Heart right ventricle (tissue), 16 donors: ENCODE data around the gene OR6Q1. TPM values are rescaled to one million over a fixed set of nuclear protein-coding genes. Genes with fewer than 3 reads are reported as not detected.

ENCODE experiments used
- ATAC-seq, 8 donors: fragments of 200-7000 bp; cut with Tn5 transposase; one replicate each; pipeline ENCODE4 v1.9.1; 2020; ENCODE audit warnings: mild to moderate bottlenecking in 8 of 8, moderate library complexity in 8 of 8, moderate number of reproducible peaks in 1 of 8
- DNase-seq, 2 donors: peaks; one replicate each; pipeline ENCODE4 v3.0.0-alpha.2; 2020
- H3K27ac ChIP-seq, 10 donors: fragments of 200-600 bp; sonication (generic) in 2 of 10; one replicate each; pipeline versions ENCODE4 v1.5.0 to v1.8.0; 2020 to 2022; ENCODE audit warnings: mild to moderate bottlenecking in 3 of 10
- H3K27me3 ChIP-seq, 7 donors: fragments of 200-600 bp; one replicate each; pipeline ENCODE4 v1.8.0; 2021 to 2022; ENCODE audit warnings: mild to moderate bottlenecking in 2 of 7
- H3K36me3 ChIP-seq, 9 donors: fragments of 200-600 bp; sonication (generic) in 1 of 9; one replicate each; pipeline versions ENCODE4 v1.5.0 to v1.8.0; 2020 to 2022; ENCODE audit warnings: mild to moderate bottlenecking in 2 of 9
- H3K4me1 ChIP-seq, 9 donors: fragments of 200-600 bp; sonication (generic) in 1 of 9; one replicate each; pipeline versions ENCODE4 v1.5.0 to v1.8.0; 2020 to 2022; ENCODE audit warnings: mild to moderate bottlenecking in 4 of 9
- H3K4me3 ChIP-seq, 10 donors: fragments of 200-600 bp; sonication (generic) in 2 of 10; one replicate each; pipeline versions ENCODE4 v1.5.0 to v1.8.0; 2020 to 2022; ENCODE audit warnings: mild to moderate bottlenecking in 7 of 10, moderate library complexity in 2 of 10
- H3K9me3 ChIP-seq, 11 donors: fragments of 200-600 bp in 10 of 11; sonication (generic) in 2 of 11; one replicate each; pipeline versions ENCODE4 v1.5.0 to v1.8.0; 2013 to 2022; ENCODE audit warnings: mild to moderate bottlenecking in 2 of 11, control low read depth in 1 of 11, moderate library complexity in 1 of 11
- CTCF ChIP-seq, 9 donors: fragments of 200-600 bp; sonication (generic) in 2 of 9; IDR thresholded peaks; one replicate each; pipeline versions ENCODE4 v1.5.0 to v1.8.0; 2021 to 2022; ENCODE audit warnings: antibody characterized with exemption in 9 of 9, mild to moderate bottlenecking in 5 of 9, moderate library complexity in 1 of 9
- WGBS, 2 donors: extraction: QIAGEN DNeasy Blood & Tissue Kit; methylation state at CpG; one replicate each; pipeline ENCODE4 v1.1.7; 2013; ENCODE audit warnings: inconsistent platforms in 1 of 2; 5-methylcytosine and 5-hydroxymethylcytosine counted together
- intact Hi-C, 10 donors: fragments of 100-400 bp; cut with DNase I; formaldehyde crosslinking; loops; one replicate each; pipeline versions ENCODE4 v1.11.1 to v1.14.2; 2022
- polyA plus RNA-seq, 2 donors: library from polyadenylated mRNA; stranded (reverse); fragments of 200-250 nt; gene quantifications; one replicate each; pipeline ENCODE4 v1.2.3, GENCODE V29; 2013
- total RNA-seq, 10 donors: library from RNA; stranded (reverse); fragmentation: NEBNext Ultra II Directional in 3 of 10; extraction: Animal tissue kit (Norgen Biotek cat#: 25700) in 3 of 10; gene quantifications; one replicate each; pipeline versions ENCODE4 v1.2.1 to v1.2.4, GENCODE V29; 2021 to 2023
- donor health status: Arrhythmogenic right ventricular cardiomyopathy.
- donor health status: ischemic (EF 13 %, LVEDD 7.1; RV severe dilation, severe dysfunction).
- donor health status: healthy with polysubstance abuse.
- donor health status: DM: no; HTN: yes; CAD: no.
- donor health status: DM: no; HTN: no; CAD: no.
- donor health status: ischemic (EF 25% LVEDD 6.9; RV normal size, moderate dysfunction).
- donor health status: ischemic (EF 25% LVEDD 5.7; RV mildly dilated, moderate dysfunction).
- donor health status: healthy.
- donor health status: DM: yes; HTN: yes; CAD: no.
- donor health status: Ischemic cardiomyopathy.
- donor health status: ischemic (EF 35%, LVEDD 5.7; RV mildly dilated, moderate dysfunction).
- donor health status: nonischemic (EF 11% LVEDD 7.7; RV severe dilation, severe dysfunction).
- donor health status: DM: yes; HTN: yes; CAD: no.
- donor health status: PGD.
- donor health status: ischemic (EF 29% LVEDD 5.4; RV normal size, mild dysfunction).
- donor health status: nonischemic (EF 23%, LVEDD 6.1; RV moderate dilation, normal function).

OR6Q1 gene
- total and polyA plus RNA-seq, 12 donors, result not detected

GRCh38 chr11:58000699-58001098 is 30.1 kb upstream of the OR6Q1 start:
- intact Hi-C loops, result loop anchor here in 1 of 10 donors (5.0 kb wide), 1 partner anchor 287 kb away; no protein-coding TSS in a partner anchor
- TF ChIP-seq CTCF (IDR thresholded peaks at IDR 0.05), result no peak
- 65 to 71% methylated on average over 5 of the region's 5 CpGs for WGBS, 2 donors
- H3K27ac ChIP-seq, result no peak overlapping the region
- DNase-seq (no peak), ATAC-seq (no peak)
- H3K4me1 ChIP-seq, result peaks cover 0 to 36% (median 0%) of the 10 kb centered on the region in 9 donors
- no peak overlapping the region for H3K4me3 ChIP-seq
- H3K9me3 ChIP-seq, result peaks cover 0 to 12% (median 0%) of the 10 kb centered on the region in 11 donors
- no peaks in the 10 kb centered on the region for H3K27me3 ChIP-seq
- H3K36me3 ChIP-seq, result no peaks in the 10 kb centered on the region

DNA sequence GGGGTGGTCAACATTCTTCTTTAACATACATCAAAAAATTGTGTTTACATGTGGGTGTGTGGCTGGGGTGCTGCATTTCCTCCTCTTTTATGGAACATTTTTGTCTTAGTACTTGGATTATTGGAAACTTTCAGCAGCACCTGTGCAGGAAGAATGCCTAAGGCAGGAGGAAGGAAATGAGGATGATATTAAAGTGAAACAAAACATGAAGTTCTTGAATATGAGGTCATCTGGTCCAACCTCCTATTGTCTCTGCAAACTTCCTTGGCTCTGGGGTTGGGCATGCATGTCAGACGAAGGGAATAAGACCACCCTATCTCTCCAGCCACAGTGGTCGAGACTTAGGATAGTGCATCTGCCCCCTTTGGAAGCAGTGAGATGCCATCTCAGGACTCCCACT is 27.7 kb upstream of the OR6Q1 start:
- Histone ChIP-seq H3K4me1 (peaks cover 0 to 36% (median 0%) of the 10 kb centered on the region in 9 donors), H3K36me3 (no peaks in the 10 kb centered on the region), H3K4me3 (no peak overlapping the region), H3K27me3 (no peaks in the 10 kb centered on the region), H3K27ac (peak overlapping the region; percentile 40 to 89 (median 71)), H3K9me3 (peaks cover 0 to 9% (median 0%) of the 10 kb centered on the region in 11 donors)
- DNase-seq (no peak), ATAC-seq (peak in 5 of 8 donors; percentile 27 to 52 (median 48))
- intact Hi-C loops, result loop anchor here in 1 of 10 donors (2.0 to 5.0 kb wide), 2 partner anchors 66 to 284 kb away; no protein-coding TSS in a partner anchor
- 46% methylated on average over 2 of the region's 2 CpGs for WGBS, 2 donors
- TF ChIP-seq CTCF (IDR thresholded peaks at IDR 0.05), result no peak

DNA sequence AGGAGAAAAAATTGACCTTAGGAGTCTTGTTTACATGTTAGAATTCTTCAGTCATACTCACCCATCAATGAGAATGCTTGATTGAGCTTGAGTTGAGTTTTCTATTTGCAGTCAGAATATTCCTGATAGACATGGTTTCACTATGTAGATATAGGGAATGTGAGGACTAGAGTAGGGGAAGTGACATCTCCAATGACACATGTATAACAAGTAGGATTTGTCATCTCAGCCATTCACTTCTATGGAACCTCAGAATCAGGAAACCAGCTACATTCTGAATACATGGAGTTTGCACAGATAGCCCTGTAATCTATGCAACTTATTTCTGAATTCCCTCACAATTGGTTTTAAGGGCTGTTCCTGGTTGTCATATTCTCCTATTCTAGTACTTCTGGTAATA is 27.2 kb upstream of the OR6Q1 start:
- Histone ChIP-seq H3K4me3 (no peak overlapping the region), H3K4me1 (peaks cover 0 to 36% (median 0%) of the 10 kb centered on the region in 9 donors), H3K27ac (peak overlapping the region; percentile 40 to 89 (median 71)), H3K9me3 (peaks cover 0 to 9% (median 0%) of the 10 kb centered on the region in 11 donors), H3K36me3 (no peaks in the 10 kb centered on the region), H3K27me3 (no peaks in the 10 kb centered on the region)
- DNase-seq, result no peak
- ATAC-seq, result peak in 1 of 8 donors; percentile 38
- intact Hi-C loops, result loop anchor here in 1 of 10 donors (2.0 to 5.0 kb wide), 2 partner anchors 67 to 284 kb away; no protein-coding TSS in a partner anchor
- TF ChIP-seq CTCF (IDR thresholded peaks at IDR 0.05), result no peak

- Histone ChIP-seq H3K27me3 (no peaks in the 10 kb centered on the region), H3K4me3 (no peak overlapping the region), H3K9me3 (peaks cover 0 to 9% (median 0%) of the 10 kb centered on the region in 11 donors), H3K4me1 (peaks cover 0 to 36% (median 0%) of the 10 kb centered on the region in 9 donors), H3K27ac (peak overlapping the region in 9 of 10 donors; percentile 7 to 89 (median 69)), H3K36me3 (no peaks in the 10 kb centered on the region)
- WGBS, 2 donors, result 50 to 58% methylated on average over 6 of the region's 6 CpGs
- peak in 1 of 2 donors; percentile 39 for DNase-seq
- intact Hi-C loops, result loop anchor here in 1 of 10 donors (1.0 to 5.0 kb wide), 2 partner anchors 20 to 283 kb away; no protein-coding TSS in a partner anchor
- TF ChIP-seq CTCF (IDR thresholded peaks at IDR 0.05), result no peak
- peak; percentile 81 to 94 (median 90) for ATAC-seq
Measured at GRCh38 chr11:58004664-58005063, 26.1 kb upstream of the OR6Q1 start.
